ENCODE results near the gene TCEAL7.

- TF ChIP-seq CTCF (IDR thresholded peaks at IDR 0.05) (no peak), POLR2A (IDR thresholded peaks at IDR 0.05) (no peak)
These were observed at the start of gene TCEAL7 for GRCh38 chrX:103329991-103330390.

Data from heart left ventricle (tissue), 13 donors.